Stimulated activated CD4-positive, alpha-beta T cell treated with anti-CD3 and anti-CD28 coated beads, Interleukin-1b, Interleukin-23, amount 100 ng/mL, for 1 hour (primary cell): ENCODE measurements around the gene CALY.
A peak's percentile ranks its signal among the peaks of the same experiment; 100 is the strongest.
"Not testable (repeated sequence)": the region's sequence is repeated elsewhere in the genome, so short reads cannot be mapped to it uniquely, and the experiment has no call there.

Experiments used
- DNase-seq, 2 donors: peaks; one replicate each; pipeline ENCODE4 v3.0.0-alpha.2; 2020; ENCODE audit warnings: low read depth in 2 of 2

CALY gene, protein sequence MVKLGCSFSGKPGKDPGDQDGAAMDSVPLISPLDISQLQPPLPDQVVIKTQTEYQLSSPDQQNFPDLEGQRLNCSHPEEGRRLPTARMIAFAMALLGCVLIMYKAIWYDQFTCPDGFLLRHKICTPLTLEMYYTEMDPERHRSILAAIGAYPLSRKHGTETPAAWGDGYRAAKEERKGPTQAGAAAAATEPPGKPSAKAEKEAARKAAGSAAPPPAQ

DNA sequence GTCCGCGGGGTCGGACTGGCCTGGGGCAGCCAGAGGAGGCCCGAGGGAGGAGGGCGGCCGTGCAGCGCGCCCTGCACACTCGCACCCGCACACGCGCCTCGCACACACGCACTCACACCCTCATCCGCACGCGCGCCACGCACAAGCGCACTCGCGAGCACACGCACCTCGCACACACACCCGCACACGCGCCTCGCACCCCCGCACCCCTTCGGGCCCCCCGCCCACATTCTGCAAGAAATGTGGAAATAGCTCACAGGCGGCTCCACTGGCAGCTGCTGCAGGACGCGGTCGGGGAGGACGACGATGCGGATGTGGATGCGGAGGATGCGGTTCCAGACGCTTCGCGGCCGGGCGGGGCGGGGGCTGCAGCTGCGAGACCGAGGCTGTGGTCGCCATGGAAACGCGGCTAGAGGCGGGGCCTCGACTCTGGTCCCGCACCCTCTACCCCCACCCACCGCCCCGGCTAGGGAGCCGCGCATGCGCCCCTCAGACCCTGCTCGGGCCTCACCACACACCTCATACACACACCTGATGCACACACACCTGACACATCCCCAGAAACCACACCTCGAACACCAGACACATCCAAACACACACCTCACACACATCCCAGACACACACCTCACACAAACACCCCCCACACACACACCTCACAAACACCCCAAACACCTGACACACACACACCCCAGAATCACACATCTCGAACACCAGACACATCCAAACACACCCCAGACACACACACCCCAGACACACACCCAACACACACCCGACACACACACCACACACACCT lies at the start of gene CALY:
TSS of gene CALY (minus strand) at position 320 of the 793 bp plus-strand sequence. CDS start 7,907 bp downstream, outside the sequence.
- DNase-seq, result peak in 1 of 2 donors; percentile 67

DNA sequence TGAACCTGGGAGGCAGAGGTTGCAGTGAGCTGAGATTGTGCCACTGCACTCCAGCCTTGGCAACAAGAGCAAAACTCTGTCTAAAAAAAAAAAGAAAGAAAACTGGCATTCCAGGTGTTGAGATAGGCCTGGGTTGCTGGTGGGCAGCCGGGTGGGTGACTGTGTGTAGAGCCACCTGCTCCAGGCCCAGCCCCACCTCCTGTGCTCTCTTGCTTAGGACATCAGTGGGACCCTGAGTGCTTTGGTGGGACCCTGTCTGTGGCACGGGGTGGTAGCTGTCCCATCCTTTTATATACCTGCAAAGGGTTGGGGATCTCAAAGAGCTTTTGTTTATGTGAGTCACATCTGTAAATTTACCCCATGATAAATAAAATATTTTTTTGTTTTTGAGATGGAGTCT lies 48.5 kb upstream of the CALY start:
- no peak for DNase-seq

DNA sequence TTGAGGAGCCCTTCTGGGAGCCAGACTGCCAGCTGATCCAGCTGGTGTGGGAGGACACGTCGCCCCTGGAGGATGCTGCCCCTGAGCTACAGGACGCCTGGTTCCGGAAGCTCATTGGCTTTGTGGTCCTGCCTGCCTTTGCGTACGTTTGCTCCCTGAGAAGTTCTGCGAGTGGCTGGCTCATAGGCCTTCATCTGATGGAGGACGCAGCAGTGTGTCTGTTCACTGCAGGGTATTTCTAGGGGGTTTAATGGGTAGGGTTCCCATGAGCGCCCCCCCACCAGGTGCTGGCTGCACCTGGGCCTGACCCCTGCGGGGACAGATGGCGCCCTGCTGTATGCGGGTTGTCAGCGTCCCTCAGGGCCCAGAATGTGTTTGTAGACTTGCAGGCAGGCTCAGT lies 47.4 kb upstream of the CALY start:
- DNase-seq, result no peak

DNA sequence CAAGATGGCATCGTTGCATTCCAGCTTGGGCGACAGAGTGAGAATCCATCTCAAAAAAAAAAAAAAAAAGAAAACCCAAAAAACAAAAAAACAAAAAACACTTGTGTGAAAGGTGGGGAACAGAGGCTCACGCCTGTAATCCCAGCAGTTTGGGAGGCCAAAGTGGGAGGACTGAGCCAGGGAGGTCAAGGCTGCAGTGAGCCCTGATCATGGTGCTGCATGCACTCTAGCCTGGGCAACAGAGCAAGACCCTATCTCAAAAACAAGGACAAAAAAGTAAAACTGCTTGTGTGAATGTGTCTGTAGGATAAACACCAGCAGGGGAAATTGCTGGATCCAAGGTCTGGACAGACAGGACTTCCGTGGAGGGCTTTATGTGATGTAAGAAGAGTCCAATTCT lies 46.9 kb upstream of the CALY start:
- DNase-seq, result no peak

DNA sequence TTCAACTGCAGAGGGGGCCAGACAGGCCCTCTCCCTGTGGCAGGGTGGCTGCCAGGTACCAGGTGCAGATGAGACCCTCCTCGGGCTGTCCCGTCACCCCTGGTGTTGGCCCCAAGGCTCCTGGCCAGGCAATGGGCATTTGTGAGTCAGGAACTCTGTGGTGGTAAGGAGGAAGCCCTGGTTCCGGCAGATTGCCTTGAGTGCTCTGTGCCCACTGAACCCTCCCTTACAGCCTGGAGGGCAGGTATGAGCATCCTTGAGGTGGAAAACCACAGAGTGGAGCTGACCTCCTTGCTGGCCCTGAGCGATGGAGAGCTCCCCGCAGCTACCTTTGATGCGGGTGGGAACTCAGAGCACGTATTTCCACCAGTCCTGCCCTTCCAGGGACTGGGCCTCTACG lies 44.3 kb upstream of the CALY start:
- DNase-seq, result no peak

DNA sequence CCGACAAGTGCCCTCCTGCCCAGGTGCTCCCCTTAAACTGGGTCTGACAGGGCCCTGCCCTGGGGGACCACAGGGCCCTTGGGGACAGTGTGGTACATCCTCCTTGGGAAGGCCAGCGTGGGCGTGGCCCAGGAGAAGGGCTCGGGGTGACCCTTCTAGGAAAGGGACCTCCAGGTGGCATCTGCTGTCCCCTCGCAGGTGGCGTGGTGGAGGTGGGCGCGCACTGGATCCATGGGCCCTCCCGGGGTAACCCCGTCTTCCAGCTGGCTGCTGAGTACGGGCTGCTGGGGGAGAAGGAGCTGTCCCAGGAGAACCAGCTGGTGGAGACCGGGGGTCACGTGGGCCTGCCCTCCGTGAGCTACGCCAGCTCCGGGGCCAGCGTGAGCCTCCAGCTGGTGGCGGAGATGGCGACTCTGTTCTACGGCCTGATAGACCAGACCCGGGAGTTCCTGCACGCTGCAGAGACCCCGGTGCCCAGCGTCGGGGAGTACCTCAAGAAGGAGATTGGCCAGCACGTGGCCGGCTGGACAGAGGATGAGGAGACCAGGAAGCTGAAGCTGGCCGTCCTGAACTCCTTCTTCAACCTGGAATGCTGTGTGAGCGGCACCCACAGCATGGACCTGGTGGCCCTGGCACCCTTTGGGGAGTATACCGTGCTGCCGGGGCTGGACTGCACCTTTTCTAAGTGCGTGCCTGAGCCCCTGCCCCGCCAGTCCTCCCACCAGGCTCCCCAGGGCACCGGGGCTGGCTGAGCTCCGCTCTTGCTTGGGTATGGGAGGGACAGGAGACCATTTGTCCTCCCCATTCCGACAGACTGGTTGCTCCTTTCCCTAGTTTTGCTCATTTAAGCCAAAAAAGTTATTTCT lies 43.3 kb upstream of the CALY start:
- no peak for DNase-seq

DNA sequence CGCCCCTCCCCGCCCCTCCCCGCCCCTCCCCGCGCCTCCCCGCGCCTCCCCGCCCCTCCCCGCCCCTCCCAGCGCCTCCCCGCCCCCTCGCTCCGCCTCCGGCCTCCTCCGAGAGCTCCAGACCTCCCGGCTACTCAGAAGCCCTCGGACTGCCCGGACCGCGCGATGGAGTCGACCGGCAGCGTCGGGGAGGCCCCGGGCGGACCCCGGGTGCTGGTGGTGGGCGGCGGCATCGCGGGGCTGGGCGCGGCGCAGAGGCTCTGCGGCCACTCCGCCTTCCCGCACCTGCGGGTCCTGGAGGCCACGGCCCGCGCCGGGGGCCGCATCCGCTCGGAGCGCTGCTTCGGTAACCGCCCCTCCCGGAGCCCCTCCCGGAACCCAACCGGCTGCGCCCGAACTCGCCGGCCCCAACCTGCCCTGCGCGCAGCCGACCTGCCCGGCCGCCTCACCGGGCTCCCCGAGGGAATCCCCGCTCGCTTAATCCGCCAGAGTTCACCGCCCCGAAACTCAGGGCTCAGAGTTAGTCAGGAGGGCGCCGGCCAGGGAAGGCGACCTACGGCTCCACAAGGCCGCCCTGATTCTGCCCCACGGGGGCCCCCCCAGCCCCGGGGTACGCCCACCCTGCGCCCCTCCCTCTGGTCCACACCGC lies 42.6 kb upstream of the CALY start, which contains the start of gene PAOX:
TSS of gene PAOX (plus strand) at position 111 of the 649 bp plus-strand sequence. CDS start at position 166, 55 bp downstream.
- DNase-seq, result no peak

DNA sequence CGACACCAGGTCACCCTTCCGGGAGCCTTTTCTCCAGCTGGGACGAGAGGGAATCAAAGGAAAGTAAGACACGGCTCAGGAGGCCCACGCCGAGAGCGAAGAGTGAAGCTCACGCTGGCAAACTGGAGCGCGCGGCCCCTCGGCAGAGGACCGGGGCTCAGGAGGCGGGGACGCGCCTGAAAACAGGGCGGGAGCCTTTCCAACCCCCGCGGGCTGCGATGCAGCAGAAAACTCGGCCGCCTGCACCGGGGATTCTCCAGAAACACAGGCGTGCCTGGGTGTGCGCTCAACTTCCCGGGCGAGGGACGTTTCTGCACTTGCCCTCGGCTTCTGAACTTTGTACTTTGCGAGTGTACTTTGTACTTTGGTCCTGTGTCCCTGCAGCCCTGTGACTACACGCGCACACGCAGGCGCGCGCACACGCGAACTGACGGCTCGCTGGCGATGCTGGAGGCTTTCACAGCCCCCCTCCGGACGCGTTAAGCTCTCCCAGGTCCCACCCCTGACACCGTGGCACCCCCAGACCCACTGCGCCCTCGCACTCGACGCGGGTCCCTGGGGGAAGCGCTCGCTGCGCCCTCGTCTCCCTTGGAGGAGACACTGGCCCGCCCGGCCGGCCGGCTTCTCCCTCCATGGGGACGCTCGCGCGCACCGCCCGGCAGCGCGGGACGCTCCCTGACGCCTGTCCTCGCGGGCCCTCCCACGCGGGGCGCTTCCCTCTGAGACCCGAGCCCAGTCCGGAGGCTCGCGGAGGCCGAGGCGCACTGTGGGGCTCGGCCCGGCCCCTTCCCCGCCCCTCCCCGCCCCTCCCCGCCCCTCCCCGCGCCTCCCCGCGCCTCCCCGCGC lies 41.8 kb upstream of the CALY start:
- no peak for DNase-seq

DNA sequence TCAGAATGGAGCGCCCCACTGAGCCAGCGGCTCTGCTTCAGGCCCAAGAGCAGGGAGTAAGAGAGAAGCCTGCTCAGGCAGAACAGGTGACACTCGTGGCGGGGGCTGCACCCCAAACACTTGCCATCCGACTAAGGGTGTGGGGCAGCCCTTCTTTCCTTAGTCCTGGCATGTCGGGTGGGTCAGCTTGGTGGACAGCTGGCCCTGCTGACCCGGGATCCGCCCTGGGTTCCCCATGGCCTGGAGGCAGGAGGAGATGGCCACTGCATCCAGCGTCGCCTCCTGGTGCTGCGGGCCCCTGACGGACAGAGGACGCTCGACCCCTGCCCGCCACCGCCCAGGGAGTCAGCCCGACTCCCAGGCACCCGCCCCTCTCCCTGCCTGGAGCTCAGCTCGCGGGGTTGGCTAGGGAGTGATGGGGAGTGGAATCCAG lies 41.1 kb upstream of the CALY start:
- DNase-seq, result no peak

DNA sequence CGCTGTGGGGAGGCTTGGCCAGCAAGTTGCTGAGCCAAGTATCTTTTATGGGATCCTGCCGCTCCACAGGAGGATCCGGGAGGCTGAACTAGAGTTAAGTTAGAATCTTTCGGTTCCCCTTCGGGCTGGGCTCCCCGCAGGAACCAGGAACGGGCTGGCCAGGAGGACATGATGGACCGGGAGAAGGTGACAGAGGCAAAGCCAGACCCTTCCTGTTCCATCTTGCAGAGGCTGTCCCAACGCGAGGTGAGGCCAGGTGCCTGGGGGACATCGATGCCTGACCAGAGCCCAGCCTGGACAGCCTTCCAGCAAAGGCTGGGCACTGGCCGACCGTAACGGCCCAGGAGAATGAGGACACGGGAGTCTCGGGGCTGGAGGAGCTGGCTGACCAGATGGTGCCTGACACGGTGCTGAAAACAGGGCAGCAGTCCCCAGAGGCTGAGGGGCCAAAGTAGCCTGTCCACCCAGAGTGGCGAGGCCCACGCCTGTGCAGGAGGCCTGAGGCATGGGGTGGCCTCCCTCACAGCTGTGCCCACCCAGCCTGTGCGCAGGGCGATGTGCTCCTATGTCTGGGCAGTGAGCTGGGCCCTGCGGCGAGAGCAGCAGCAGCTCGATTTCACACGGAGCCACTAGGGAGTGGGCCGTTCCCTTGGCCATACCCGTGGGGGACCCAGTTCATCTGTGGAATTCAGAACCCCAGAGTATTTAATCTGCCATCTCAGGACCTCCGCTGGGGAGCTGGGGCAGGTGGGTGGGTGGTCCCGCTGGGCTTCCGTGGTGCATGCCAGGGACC lies 40.5 kb upstream of the CALY start:
- no peak for DNase-seq

DNA sequence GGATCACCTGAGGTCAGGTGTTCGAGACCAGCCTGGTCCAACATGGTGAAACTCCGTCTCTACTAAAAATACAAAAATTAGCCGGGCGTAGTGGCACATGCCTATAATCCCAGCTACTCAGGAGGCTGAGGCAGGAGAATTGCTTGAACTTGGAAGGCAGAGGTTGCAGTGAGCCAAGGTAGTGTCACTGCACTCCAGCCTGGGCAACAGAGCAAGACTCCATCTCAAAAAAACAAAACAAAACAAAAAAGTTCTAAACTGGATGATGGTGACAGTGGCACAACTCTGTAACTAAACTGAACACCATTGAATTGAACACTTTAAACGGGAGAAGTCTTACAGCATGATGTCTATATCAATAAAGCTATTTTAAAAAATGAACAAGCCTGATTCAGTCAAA lies 39.5 kb upstream of the CALY start:
- not testable (repeated sequence) for DNase-seq

DNA sequence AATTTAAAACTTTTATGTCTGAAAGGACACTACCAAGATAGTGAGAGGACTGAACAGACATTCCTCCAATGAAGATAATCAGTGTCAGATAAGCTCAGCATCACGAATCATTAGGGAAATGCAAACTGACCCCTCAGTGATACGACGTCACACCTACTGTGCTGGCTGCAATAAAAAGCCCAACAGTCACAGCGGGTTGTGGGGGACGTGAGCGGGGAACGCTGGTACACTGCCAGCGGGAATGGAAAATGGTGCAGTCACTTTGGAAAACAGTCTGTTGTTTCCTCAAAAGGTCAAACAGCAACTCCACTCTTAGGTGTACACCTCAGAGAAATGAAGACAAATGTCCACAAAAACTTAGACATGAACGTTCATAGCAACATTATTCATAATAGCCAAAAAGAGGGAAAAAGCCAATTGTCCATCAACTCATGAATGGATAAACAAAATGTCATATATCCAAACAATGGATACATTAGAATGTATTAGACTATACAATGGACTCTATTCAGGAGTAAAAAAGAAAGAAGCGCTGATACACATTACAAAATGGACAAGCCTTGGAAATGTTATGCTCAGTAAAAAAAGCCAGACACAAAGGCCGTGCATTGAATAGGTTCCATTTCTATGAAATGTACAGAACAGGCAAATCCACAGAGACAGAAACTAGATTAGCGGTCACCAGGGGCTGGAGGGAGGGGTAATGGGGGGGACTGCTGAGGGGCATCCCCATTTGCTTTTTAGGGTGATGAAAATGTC lies 38.8 kb upstream of the CALY start:
- no peak for DNase-seq

DNA sequence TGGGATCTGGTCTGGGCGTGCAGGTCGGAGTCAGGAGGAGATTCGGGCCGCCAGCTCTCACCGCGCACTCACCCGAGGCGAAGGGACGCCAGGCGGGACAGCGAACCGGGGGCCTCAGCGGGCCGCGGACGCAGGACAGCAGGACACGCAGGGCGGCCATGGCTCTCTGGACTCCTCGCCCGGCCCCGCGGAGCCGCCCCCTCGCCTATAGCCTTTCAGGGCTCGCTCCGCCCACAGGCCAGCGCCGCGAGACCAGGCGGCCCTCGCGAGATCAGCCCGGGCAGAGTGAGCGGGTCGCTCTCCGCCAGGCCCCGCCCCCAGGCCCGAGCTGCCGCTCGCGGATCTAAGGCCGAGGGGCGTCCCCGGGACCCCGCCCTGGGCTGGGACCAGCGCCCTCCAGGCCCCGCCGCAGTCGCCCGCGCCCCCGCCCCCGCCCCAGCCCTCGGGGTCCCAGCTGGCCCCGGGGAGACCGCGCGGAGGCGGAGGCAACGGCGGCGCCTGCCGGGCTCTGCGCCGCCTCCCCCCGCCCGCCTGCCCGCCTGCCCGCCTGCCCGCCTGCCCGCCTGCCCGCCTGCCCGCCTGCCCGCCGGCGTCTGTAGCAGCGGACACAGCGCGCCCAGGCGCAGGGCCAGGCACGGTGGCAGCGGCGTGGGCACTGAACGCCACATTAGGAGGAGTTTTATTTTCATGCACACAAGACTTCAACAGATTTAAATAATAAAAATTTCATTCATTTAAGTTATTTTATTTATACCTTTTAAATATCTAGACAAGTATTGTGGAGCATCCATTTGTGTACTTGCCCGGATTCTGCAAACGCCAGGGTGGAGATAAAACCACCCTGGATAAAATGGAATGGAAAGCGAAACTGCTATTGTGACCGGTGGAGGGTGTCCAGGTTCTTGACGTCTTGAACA lies 36.7 kb upstream of the CALY start, which contains the start of gene ECHS1:
TSS of gene ECHS1 (minus strand) at position 181 of the 917 bp plus-strand sequence. CDS start at position 160, 21 bp downstream.
- peak; percentile 83 to 88 for DNase-seq

DNA sequence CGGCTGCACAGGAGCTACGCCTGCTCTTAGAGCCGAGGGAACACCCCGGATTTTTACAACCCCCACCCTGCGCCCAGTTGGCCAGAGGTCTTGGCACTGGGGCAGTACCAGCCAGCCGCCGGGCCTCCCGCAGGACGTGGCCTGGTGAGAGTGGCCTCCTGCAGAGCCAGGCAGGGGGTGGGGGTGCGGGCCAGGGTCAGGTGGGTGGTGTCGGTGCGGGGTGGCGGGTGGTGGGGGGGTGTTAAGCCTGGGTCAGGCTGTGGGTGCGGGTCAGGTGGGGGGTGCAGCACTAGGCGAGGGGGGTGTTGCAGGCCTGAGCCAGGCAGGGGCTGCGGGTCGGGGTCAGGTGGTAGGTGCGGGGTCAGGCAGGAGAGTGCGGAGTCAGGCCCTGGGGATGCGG lies 35.8 kb upstream of the CALY start:
- DNase-seq, result no peak

DNA sequence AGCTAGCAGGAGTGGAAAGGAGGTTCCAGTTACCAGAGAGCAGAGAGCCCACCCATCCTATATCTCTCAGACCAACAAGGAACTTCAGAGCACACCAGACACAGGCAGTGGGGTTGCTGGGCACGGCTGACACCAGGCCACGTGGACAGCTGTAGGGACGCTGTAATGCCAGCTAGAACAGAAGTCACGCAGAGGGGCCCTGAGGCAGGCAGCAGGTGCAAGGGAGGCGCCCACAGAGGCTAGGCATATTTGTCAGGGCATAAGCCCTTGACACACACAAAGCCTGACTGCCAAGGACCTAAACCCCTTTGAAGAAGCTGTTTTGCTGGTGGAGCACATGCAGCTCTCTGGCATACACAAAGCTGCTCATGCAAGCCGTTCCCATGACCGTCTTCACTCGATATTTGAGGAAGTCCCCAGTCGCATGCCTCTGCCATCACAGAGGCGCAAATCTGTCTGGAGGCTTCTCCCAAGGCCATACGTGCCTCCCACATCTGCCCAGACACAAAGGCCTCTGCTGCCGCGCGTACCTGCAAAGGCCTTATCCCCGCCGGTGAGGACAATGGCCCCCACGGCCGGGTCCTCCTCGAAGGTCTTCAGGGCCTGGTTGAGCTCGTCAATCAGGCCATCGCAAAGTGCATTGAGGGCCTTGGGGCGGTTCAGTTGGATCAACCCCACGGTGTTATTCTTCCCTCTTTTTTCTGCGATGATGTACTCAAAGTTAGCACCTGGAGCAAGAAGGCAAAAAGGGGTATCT lies 33.5 kb upstream of the CALY start:
- no peak for DNase-seq

DNA sequence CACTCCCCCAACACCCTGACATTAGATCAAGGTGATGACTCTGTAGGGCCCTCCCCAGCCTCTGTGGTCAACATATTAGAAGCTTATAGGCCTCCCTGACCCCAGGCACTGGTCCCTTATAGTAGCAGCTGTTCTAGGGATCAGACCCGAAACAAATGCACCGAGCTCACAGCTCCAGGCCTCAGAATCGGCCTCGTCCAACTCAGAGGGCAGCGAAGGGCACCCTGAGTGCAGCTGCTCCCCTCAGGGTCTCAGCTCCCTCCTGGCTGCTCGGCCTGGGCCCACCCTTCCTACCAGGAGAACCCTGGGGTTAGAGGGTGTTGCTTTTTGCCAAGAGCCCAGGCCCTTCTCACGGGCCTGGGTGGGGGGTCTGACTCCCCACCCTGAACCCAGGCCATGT lies 31.5 kb upstream of the CALY start:
- no peak for DNase-seq

DNA sequence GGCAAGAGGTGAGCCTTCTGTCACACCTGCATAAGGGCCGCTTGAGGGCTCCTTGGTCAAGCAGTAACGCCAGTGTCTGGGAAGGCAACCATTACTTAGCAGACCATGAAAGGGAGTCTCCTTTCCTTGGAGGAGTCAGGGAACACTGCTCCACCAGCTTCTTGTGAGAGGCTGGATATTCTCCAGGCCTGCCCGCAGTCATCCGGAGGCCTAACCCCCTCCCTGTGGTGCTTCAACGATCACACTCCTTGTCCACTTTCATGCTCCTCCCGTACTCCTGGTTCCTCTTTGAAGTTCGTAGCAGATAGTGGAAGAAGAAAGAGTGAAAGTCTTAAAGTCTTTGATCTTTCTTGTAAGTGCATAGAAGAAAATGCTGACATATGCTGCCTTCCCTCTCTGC lies 30.8 kb upstream of the CALY start:
- not testable (repeated sequence) for DNase-seq
